GM13976 (cell line): ENCODE measurements around the gene TTC9.

Source experiments
- DNase-seq: peaks from one replicate; pipeline ENCODE4 v3.0.0; 2012; ENCODE audit warnings: low spot score
- in situ Hi-C: fragments of 300-500 bp; cut with MboI; formaldehyde crosslinking; loops from one replicate; pipeline ENCODE4 v1.12.0; 2022; ENCODE audit warnings: low sequenced_read_pairs, mixed read lengths, inconsistent platforms; ENCODE audit not compliant: unreplicated experiment
- TF ChIP-seq, protein P1 (sequence below): IDR thresholded peaks from 2 replicates; pipeline ENCODE4 v1.5.1; 2012; ENCODE audit warnings: borderline replicate concordance, mild to moderate bottlenecking; ENCODE audit not compliant: insufficient read depth; ENCODE audit errors: extremely low read depth, missing control alignments, control extremely low read depth

The TTC9 gene

DNA sequence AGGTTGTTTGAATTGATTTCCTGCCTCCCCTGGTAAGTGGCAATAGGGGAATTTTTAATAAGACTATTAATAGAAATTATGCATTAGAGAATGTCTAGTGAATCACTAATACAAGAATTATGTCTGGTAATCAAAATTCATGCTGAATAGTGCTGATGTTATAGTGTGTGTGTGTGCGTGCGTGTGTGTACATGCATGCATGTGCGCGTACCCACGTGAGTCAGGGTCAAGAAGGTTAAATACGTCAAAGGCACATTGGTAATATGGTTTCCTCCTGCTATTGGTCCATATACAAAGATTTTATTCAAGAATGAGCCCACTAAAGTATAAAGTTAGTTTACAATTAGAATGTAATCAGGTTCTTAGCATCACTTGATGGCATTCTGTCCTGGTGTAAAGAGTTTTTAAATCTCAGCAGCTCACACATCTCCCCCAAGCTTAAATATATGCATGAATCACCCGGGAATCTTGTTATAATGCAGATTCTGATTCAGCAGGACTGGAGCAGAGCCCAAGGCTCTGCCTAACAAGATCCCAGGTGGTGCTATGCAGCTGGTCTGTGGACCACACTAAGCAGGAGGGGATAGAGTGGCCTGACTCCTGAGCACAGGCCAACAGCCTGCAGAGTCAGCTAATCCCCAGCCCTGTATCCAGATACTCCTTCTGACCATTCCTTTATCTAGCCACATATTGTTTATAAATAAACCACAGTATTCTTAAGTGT, 43.9 kb downstream of the TTC9 start:
- no peak for DNase-seq
- in situ Hi-C loops: no loop called here
- TF ChIP-seq, protein P1, sequence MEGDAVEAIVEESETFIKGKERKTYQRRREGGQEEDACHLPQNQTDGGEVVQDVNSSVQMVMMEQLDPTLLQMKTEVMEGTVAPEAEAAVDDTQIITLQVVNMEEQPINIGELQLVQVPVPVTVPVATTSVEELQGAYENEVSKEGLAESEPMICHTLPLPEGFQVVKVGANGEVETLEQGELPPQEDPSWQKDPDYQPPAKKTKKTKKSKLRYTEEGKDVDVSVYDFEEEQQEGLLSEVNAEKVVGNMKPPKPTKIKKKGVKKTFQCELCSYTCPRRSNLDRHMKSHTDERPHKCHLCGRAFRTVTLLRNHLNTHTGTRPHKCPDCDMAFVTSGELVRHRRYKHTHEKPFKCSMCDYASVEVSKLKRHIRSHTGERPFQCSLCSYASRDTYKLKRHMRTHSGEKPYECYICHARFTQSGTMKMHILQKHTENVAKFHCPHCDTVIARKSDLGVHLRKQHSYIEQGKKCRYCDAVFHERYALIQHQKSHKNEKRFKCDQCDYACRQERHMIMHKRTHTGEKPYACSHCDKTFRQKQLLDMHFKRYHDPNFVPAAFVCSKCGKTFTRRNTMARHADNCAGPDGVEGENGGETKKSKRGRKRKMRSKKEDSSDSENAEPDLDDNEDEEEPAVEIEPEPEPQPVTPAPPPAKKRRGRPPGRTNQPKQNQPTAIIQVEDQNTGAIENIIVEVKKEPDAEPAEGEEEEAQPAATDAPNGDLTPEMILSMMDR: no peak

DNA sequence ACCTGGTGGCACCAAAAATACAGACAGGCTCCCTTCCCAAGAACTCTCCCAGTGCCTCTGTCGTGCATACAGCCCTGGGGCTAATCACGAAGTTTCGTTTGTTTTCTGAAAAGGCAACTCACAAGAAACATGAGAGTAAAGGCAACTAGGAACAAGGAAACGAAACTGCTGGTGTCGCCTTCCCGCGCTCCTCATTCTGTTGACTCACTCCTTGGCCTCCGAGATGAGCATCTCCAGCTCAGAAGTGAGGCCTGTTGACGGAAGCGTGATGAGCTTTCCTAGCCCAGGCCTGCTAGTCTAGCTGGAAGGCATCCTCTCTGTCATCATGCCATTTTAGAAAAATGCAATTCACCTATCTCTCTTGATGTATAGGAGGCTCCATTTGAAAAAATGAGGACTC, 50.5 kb downstream of the TTC9 start:
- DNase-seq: no peak
- TF ChIP-seq, protein P1: no peak
- in situ Hi-C loops: no loop called here

DNA sequence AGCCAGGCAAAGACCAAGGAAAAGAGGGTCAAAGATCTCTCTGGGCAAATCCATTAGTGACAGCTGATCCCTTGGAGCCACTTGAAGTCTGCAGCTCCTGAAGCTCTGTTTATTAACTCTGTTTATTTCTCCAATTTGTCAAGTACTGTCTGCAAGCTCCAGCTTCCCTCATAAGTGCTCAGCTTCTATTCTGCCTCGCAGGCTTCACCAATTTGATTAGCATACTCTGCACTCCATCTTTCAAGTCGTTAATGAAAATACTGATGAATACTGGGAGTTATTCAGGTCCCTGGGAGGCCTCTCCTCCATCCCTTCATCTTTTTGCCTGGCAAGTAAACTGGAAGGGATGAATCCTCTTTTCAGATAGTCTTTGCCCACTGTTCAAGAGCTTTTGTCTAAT, 54.3 kb downstream of the TTC9 start:
- no peak for DNase-seq
- in situ Hi-C loops: no loop called here
- TF ChIP-seq, protein P1: no peak

DNA sequence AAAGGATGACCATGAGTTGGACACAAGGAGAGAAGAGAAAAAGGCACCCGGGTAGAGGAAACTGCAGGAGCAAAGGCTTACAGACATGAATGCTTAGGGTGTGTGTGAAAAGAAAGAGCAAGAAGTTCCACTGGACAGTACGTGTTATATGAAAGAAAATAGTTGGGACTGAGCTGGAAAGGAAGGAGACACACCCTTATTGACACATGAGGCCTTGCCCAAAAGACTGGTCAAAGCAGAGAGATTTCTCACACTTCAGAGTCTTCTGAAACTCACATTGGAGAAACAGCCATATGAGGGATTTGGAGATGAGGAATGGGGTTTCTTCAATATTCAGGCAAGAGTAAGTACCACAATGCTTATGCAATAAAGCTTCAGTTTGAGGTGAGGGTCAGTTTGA, 56.0 kb downstream of the TTC9 start:
- in situ Hi-C loops: no loop called here
- no peak for DNase-seq

DNA sequence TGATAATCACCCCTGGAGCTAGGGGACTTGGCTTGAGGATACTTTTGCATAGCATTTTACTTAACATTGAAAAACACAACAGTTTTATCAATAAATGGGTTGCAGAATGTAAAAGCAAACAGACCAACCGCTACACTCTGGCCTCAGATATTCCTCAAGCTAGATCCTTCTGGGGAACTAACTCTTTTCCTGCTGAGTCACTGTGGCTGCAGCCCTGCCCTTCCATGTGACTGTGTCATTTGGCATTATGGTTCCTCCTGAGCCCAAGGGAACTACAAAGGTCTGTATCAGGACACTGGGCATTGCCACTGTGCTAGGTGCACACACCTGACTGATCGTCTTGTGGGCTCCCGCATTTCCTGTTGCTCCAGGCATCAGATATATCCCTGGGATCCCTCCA, 56.6 kb downstream of the TTC9 start:
- DNase-seq: no peak
- in situ Hi-C loops: no loop called here
- TF ChIP-seq, protein P1: no peak

More for the DNA sequence above, 56.0 kb downstream of the TTC9 start:
- TF ChIP-seq, protein P1: no peak

DNA sequence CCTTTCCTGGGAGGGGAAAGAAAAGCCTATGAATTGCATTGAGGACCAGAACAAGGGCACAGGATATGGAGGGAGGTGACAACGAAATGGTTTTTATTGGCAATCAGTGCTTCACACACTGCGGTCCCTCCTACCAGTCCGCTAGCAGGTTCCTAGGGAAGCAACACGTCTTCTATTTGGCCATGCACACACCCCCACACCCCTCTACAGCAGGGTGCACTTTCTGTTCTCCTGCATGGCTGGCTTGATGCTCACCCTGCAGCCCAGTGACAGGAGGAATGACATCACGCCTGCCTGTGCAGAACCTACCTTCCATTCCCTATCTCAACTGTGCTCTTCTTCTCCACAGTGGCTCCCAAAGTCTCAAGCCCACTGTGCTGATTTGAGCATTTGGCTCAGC, 57.9 kb downstream of the TTC9 start:
- in situ Hi-C loops: no loop called here
- TF ChIP-seq, protein P1: no peak
- no peak for DNase-seq
